ENCODE measurements around the gene PNLIPRP1.
A peak's percentile ranks its signal among the peaks of the same experiment; 100 is the strongest.

The PNLIPRP1 gene

GRCh38 chr10:116627386-116627933 lies 36.7 kb downstream of the PNLIPRP1 start:
- DNase-seq: no peak
- in situ Hi-C loops (cut with HindIII; ENCODE audit: low pct_ligation_motif_present, low sequenced_read_pairs): no loop called here
- H3K36me3 ChIP-seq (replicated peaks): no peaks in the 10 kb centered on the region
- peak; percentile 17 for TF ChIP-seq CTCF (IDR thresholded peaks at IDR 0.05; ENCODE audit: low read depth, low read length, missing control alignments)
- H3K27ac ChIP-seq: no peak overlapping the region
- H3K27me3 ChIP-seq (replicated peaks): no peaks in the 10 kb centered on the region
- no peak overlapping the region for H3K4me3 ChIP-seq (ENCODE audit: low read depth, low read length)

GRCh38 chr10:116629340-116629739 lies 38.6 kb downstream of the PNLIPRP1 start:
- Histone ChIP-seq H3K4me3 (ENCODE audit: low read depth, low read length) (no peak overlapping the region), H3K36me3 (replicated peaks) (no peaks in the 10 kb centered on the region), H3K27ac (no peak overlapping the region), H3K27me3 (replicated peaks) (no peaks in the 10 kb centered on the region)
- no peak for DNase-seq
- TF ChIP-seq CTCF (IDR thresholded peaks at IDR 0.05; ENCODE audit: low read depth, low read length, missing control alignments): no peak
- in situ Hi-C loops (cut with HindIII; ENCODE audit: low pct_ligation_motif_present, low sequenced_read_pairs): no loop called here

GRCh38 chr10:116630020-116630419 lies 39.3 kb downstream of the PNLIPRP1 start:
- DNase-seq: no peak
- H3K36me3 ChIP-seq (replicated peaks): no peaks in the 10 kb centered on the region
- no peak overlapping the region for H3K4me3 ChIP-seq (ENCODE audit: low read depth, low read length)
- in situ Hi-C loops (cut with HindIII; ENCODE audit: low pct_ligation_motif_present, low sequenced_read_pairs): no loop called here
- no peak for TF ChIP-seq CTCF (IDR thresholded peaks at IDR 0.05; ENCODE audit: low read depth, low read length, missing control alignments)
- H3K27me3 ChIP-seq (replicated peaks): no peaks in the 10 kb centered on the region
- no peak overlapping the region for H3K27ac ChIP-seq

GRCh38 chr10:116631871-116632295 lies 41.1 kb downstream of the PNLIPRP1 start:
- DNase-seq: no peak
- TF ChIP-seq CTCF (IDR thresholded peaks at IDR 0.05; ENCODE audit: low read depth, low read length, missing control alignments): no peak
- in situ Hi-C loops (cut with HindIII; ENCODE audit: low pct_ligation_motif_present, low sequenced_read_pairs): no loop called here
- Histone ChIP-seq H3K4me3 (ENCODE audit: low read depth, low read length) (no peak overlapping the region), H3K27ac (no peak overlapping the region), H3K27me3 (replicated peaks) (no peaks in the 10 kb centered on the region), H3K36me3 (replicated peaks) (no peaks in the 10 kb centered on the region)

- H3K27ac ChIP-seq: no peak overlapping the region
- H3K27me3 ChIP-seq (replicated peaks): no peaks in the 10 kb centered on the region
Observed at GRCh38 chr10:116632596-116633215, 41.9 kb downstream of the PNLIPRP1 start.

More at GRCh38 chr10:116632596-116633215, 41.9 kb downstream of the PNLIPRP1 start:
- in situ Hi-C loops (cut with HindIII; ENCODE audit: low pct_ligation_motif_present, low sequenced_read_pairs): no loop called here
- no peak for DNase-seq
- H3K36me3 ChIP-seq (replicated peaks): no peaks in the 10 kb centered on the region
- no peak for TF ChIP-seq CTCF (IDR thresholded peaks at IDR 0.05; ENCODE audit: low read depth, low read length, missing control alignments)
- H3K4me3 ChIP-seq (ENCODE audit: low read depth, low read length): no peak overlapping the region
